RWPE1 (cell line): Measurements from ENCODE around the gene TUBB3.

Experiments used
- CTCF ChIA-PET: fragments of 350-600 bp; sonication (Branson Sonifier 250); formaldehyde crosslinking; extraction: SDS; loops from one replicate; lab custom pipeline; 2021; lab: Yijun Ruan, JAX
- POLR2A ChIA-PET: fragments of 400-600 bp; formaldehyde crosslinking; extraction: SDS; loops from one replicate; lab custom pipeline; 2020; ENCODE audit warnings: antibody characterized with exemption; ENCODE audit not compliant: low non-redundant PET; lab: Yijun Ruan, JAX
- DNase-seq: peaks from one replicate; pipeline ENCODE4 v3.0.0; 2012; ENCODE audit warnings: low spot score
- H3K27ac ChIP-seq: fragments of 450-650 bp; 2 replicates; pipeline ENCODE4 v1.5.1; 2017
- CTCF ChIP-seq: fragments of 450-650 bp; conservative IDR thresholded peaks from 2 replicates; pipeline ENCODE4 v1.5.1; 2017; ENCODE audit warnings: low read depth, mild to moderate bottlenecking

Gene TUBB3

GRCh38 chr16:89936508-89936907, 13.4 kb downstream of the TUBB3 start:
- no peak for DNase-seq
- TF ChIP-seq CTCF = no peak
- POLR2A ChIA-PET = no interaction called here
- no peak overlapping the region for H3K27ac ChIP-seq
- CTCF ChIA-PET = no interaction called here

GRCh38 chr16:89936981-89937380, 13.8 kb downstream of the TUBB3 start:
- CTCF ChIA-PET = no interaction called here
- DNase-seq = no peak
- no peak overlapping the region for H3K27ac ChIP-seq
- POLR2A ChIA-PET = no interaction called here
- TF ChIP-seq CTCF = no peak

- POLR2A ChIA-PET = no interaction called here
- H3K27ac ChIP-seq = no peak overlapping the region
- no peak for DNase-seq
- CTCF ChIA-PET = no interaction called here
- no peak for TF ChIP-seq CTCF
These were observed 15.2 kb downstream of the TUBB3 start for GRCh38 chr16:89938175-89938885.

- DNase-seq = no peak
- H3K27ac ChIP-seq = no peak overlapping the region
- POLR2A ChIA-PET = no interaction called here
- CTCF ChIA-PET = interaction anchor here (0.6 to 0.7 kb wide), 2 partner anchors 28 kb away, joined by 4 to 6 read pairs; no protein-coding TSS in a partner anchor
- TF ChIP-seq CTCF = no peak
These were observed 21.6 kb downstream of the TUBB3 start for GRCh38 chr16:89944773-89945172.

GRCh38 chr16:89945654-89946053, 22.5 kb downstream of the TUBB3 start:
- POLR2A ChIA-PET = no interaction called here
- no peak for TF ChIP-seq CTCF
- H3K27ac ChIP-seq = no peak overlapping the region
- DNase-seq = no peak
- CTCF ChIA-PET = no interaction called here

- CTCF ChIA-PET = no interaction called here
- TF ChIP-seq CTCF = no peak
- H3K27ac ChIP-seq = no peak overlapping the region
- POLR2A ChIA-PET = no interaction called here
- DNase-seq = no peak
These were observed 23.4 kb downstream of the TUBB3 start for GRCh38 chr16:89946515-89946914.
